Urinary bladder (tissue), 4 donors: ENCODE results near the gene CCNL1. TPM values are rescaled to one million over a fixed set of nuclear protein-coding genes. Genes with fewer than 3 reads are reported as not detected.
"Not testable (repeated sequence)": the region's sequence is repeated elsewhere in the genome, so short reads cannot be mapped to it uniquely, and the experiment has no call there.

Source experiments
- DNase-seq: peaks from one replicate; pipeline ENCODE4 v3.0.0-alpha.2; 2015; ENCODE audit errors: extremely low spot score
- H3K27ac ChIP-seq: one replicate; pipeline ENCODE4 v1.5.1; 2013; ENCODE audit warnings: low read depth, mild to moderate bottlenecking, moderate library complexity
- H3K36me3 ChIP-seq: one replicate; pipeline ENCODE4 v1.6.1; 2013; ENCODE audit warnings: mild to moderate bottlenecking, moderate library complexity; ENCODE audit not compliant: insufficient read depth
- H3K4me1 ChIP-seq: one replicate; pipeline ENCODE4 v1.6.1; 2013; ENCODE audit warnings: mild to moderate bottlenecking, moderate library complexity; ENCODE audit not compliant: insufficient read depth
- H3K4me3 ChIP-seq: one replicate; pipeline ENCODE4 v1.5.1; 2013; ENCODE audit warnings: low read depth, low read length
- WGBS: extraction: QIAGEN DNeasy Blood & Tissue Kit; methylation state at CpG from one replicate; pipeline ENCODE4 v1.1.7; 2013; 5-methylcytosine and 5-hydroxymethylcytosine counted together
- polyA plus RNA-seq: library from polyadenylated mRNA; stranded (reverse); fragments of 200-250 nt; gene quantifications from one replicate; pipeline ENCODE4 v1.2.3, GENCODE V29; 2013
- total RNA-seq: library from RNA; depleted of rRNA; stranded (reverse); fragments of >200 nt; gene quantifications from one replicate; pipeline ENCODE4 v1.2.3, GENCODE V29; 2014
- donor health status: healthy with polysubstance abuse.
- donor health status: healthy.

The CCNL1 gene
- total and polyA plus RNA-seq, 2 donors, result 68.1 to 214 TPM

DNA sequence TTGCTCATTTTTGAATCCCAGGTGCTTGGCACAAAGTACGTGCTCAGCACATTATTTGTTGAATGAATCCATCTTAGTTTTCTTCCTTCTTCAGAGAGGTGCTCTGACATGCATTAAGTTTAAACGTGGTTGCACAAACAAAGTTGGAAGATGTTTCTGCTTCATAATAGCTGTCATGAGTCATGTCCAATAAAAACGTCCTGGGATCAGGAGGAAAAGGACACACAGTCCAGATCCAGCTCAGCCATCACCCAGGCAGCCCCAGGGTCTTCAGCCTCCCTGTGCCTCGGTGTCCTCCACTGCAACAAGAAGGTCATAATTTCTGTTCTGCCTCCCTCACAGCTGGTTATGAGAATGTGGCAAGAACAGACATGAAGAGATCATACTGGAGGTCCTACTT is 55.4 kb downstream of the CCNL1 start:
- Histone ChIP-seq H3K27ac (no peak overlapping the region), H3K4me3 (no peak overlapping the region), H3K4me1 (peaks cover 3% of the 10 kb centered on the region), H3K36me3 (no peaks in the 10 kb centered on the region)
- 30% methylated on average over 4 of the region's 4 CpGs for WGBS
- DNase-seq, result no peak

DNA sequence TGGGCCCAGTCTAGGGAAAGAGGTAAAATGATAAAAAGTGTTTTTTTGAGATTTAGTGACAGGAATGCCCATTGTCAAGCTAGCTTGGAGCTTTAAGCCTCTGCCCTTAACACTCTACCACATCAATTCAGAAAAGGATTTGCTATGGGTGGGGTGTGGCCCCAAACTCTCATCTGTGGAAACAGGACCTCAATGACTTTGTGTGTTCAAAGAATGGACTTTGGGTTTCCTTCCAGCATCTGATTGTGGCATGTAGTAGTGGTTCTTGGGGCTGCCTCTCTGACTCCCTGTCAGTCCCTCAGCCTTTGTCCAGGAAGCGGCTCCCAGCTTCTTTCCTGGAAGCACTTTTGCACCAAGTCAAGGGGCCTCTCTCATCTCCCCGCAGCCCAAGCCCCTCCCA is 56.1 kb downstream of the CCNL1 start:
- no peak overlapping the region for H3K4me3 ChIP-seq
- H3K4me1 ChIP-seq, result peaks cover 3% of the 10 kb centered on the region
- DNase-seq, result no peak
- WGBS, result 63% methylated on average over 2 of the region's 2 CpGs
- peak overlapping the region; percentile 14 for H3K27ac ChIP-seq
- H3K36me3 ChIP-seq, result no peaks in the 10 kb centered on the region

DNA sequence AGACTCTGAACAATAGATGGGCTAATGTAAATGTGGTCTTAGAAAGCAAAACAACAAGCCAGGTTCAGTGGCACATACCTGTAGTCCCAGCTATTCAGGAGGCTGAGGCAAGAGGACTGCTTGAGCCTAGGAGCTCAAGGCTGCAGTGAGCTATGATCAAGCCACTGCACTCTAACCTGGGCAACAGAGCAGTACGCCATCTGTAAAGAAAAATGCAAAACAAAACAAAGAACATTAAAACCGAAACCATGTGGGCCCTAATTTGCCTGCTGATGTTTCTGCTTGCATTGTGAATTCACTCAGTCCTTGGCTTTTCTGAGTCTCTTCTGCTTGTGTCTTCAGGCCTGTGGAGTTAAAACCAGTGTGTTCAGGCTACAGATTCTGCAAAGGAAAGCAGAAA is 56.7 kb downstream of the CCNL1 start:
- DNase-seq, result no peak
- Histone ChIP-seq H3K36me3 (no peaks in the 10 kb centered on the region), H3K4me3 (no peak overlapping the region), H3K27ac (no peak overlapping the region), H3K4me1 (peaks cover 3% of the 10 kb centered on the region)
- 67% methylated on average over 2 of the region's 2 CpGs for WGBS

DNA sequence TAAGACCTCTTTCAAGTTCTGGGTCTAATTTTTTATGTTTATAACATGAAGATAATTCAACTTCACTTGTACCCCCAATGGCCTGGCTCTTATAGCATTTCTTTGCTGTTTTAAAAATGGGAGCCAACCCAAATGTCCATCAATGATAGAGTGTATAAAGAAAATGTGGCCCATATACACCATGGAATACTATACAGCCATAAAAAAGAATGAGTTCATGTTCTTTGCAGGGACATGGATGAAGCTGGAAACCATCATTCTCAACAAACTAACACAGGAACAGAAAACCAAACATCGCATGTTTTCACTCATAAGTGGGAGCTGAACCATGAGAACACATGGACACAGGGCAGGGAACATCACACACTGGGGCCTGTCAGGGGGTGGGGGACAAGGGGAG is 57.4 kb downstream of the CCNL1 start:
- H3K36me3 ChIP-seq, H3K4me3 ChIP-seq, H3K27ac ChIP-seq, DNase-seq, H3K4me1 ChIP-seq: not testable (repeated sequence)
- 98% methylated on average over 1 of the region's 1 CpG for WGBS

DNA sequence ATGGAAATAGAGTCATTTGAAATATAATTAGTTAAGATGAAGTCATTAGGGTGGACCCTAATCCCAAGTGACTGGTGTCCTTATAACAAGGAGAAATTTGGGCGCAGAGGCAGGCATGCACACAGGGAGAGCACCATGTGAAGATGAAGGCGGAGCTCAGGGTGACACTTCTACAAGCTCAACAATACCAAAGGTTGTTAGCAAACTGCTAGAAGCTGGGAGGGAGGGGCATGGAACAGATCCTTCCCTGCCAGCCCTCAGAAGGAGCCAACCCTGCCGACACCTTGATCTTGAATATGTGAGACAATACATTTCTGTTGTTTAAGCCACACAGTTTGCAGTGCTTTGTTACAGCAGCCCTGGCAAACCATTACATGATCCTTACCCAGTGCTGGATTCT is 57.8 kb downstream of the CCNL1 start:
- Histone ChIP-seq H3K36me3 (no peaks in the 10 kb centered on the region), H3K4me1 (peaks cover 3% of the 10 kb centered on the region), H3K4me3 (no peak overlapping the region), H3K27ac (no peak overlapping the region)
- DNase-seq, result no peak
- WGBS, result 95% methylated on average over 3 of the region's 3 CpGs

DNA sequence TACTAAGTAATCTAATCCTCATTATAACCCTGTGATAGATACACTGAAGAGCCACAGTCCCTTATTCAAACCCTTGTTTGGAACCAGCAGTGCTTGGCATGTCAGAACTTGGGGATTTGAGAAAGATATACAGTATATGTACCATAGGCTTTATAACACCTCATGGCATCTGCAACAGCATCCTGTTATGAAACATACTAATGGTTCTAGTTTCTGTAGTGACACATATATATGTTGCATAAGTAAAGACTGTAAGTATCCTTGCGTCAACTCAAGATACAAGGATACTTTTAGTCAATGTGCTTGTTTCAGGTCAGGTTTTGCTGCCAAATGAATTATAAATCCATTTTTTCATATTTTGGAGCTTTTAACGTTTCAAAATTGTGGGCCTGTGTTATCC is 58.5 kb downstream of the CCNL1 start:
- peaks cover 3% of the 10 kb centered on the region for H3K4me1 ChIP-seq
- H3K36me3 ChIP-seq, result no peaks in the 10 kb centered on the region
- H3K27ac ChIP-seq, result no peak overlapping the region
- H3K4me3 ChIP-seq, result no peak overlapping the region
- WGBS, result 88% methylated on average over 2 of the region's 2 CpGs
- DNase-seq, result no peak

DNA sequence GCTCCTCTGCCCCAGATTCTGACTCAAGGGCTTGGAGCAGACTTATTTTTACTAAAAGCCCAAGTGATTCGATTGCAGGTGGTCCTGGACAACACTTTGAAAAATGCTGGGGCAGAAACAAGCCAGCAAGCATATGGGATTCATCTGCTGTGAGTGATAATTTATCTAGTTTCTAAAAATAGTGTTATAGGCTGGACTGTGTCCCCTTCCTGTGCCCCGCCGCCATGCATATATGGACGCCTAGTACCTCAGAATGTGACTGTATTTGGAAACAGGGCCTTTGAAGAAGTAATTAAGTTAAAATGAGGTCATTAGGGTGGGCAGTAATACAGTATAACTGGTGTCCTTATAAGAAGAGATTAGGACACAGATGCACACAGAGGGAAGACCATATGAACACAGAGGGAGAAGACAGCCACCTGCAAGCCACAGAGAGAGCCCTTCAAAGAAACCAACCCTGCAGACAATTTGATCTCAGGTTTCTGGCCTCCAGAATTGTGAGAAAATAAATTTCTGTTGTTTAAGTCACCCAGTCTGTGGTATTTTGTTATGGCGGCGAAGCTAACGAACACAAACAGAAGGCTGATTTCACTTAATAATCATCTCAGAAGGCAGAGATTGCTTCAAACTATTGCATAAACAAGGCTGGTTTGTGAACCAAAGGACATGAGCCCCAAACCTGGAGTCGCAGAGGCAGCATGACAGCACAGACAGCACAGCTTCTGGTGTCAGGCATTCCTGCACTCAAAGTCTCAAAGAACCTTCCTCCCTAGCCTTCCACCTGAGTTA is 59.1 kb downstream of the CCNL1 start:
- Histone ChIP-seq H3K4me3 (no peak overlapping the region), H3K4me1 (peaks cover 3% of the 10 kb centered on the region), H3K27ac (peak overlapping the region; percentile 29), H3K36me3 (no peaks in the 10 kb centered on the region)
- DNase-seq, result no peak
- WGBS, result 51% methylated on average over 8 of the region's 8 CpGs

DNA sequence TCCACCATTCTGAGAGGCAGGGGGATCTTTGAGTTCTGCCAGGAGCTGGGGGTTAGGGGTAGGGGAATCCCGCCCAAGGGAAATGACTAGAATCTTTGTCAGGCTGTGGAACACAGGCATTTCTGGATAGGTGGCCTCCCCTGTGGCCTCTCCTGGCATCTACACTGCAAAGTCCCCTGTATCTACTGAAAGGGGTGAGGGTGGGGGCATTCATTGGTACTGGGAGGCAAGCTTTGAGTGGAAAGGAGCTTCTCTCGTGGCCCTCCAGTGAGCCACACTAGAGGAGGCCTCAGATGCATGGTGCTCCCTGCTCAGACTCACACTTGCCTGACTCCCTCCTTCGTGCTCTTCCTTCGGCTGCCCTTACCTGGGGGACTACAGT is 59.9 kb downstream of the CCNL1 start:
- Histone ChIP-seq H3K4me3 (no peak overlapping the region), H3K4me1 (peaks cover 3% of the 10 kb centered on the region), H3K36me3 (no peaks in the 10 kb centered on the region), H3K27ac (peak overlapping the region; percentile 38)
- DNase-seq, result no peak
- 88% methylated on average over 4 of the region's 4 CpGs for WGBS

DNA sequence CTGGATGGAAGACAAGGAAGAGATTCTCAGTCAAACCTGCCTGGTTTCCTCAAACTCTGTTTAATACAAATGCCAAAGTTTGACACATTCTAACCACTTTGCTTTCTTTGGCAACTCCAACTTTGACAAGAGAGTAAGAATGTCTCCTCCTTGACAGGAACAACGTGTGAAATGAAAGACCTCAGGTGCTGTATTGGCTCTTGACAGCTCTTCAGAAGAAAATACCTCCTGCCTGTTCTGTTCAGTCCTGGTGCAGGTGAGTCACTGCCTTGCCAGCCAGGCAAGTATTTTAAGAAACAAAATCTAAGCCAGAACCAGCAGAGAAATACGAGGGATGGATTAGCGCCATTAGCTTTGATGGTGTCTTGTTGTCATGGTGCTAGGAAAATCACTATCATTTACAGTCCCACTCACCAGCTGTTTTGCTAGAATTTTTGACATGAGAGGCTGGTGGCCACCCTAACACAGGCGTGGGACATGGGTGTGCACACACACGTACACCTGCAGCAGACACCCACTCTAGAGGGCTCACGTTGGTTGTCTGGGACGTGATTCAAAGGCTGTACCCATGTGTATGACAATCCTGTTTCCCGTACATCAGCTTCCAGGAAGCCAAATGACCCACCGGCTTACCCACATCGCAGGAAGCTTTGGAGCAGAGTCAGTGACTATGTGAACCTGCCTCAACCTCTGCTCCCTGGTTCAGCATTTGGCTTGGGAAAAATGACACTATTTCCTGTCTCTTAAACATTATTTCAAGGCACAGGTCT is 60.4 kb downstream of the CCNL1 start:
- Histone ChIP-seq H3K4me1 (peaks cover 3% of the 10 kb centered on the region), H3K4me3 (no peak overlapping the region), H3K36me3 (no peaks in the 10 kb centered on the region), H3K27ac (peak overlapping the region; percentile 38)
- DNase-seq, result no peak
- WGBS, result 69% methylated on average over 10 of the region's 10 CpGs

DNA sequence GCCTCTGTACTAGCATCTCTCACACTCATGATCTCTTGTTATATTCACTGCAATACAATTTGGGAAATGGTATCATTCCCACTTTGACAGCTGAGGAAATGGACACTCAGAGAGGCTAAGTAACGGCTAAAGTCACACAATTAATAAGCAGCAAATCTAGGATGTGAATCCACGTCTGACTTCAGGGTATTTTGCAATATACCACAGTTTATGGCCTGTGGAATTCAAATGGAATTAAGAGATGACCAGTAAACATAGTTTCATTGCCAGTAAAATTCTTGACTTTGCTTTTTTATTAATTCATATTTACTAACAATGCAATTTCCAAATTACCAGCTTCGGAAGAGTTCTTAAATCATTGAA is 61.1 kb downstream of the CCNL1 start:
- H3K4me1 ChIP-seq, result peaks cover 1% of the 10 kb centered on the region
- no peaks in the 10 kb centered on the region for H3K36me3 ChIP-seq
- no peak for DNase-seq
- no peak overlapping the region for H3K27ac ChIP-seq
- WGBS, result 49% methylated on average over 3 of the region's 3 CpGs
- no peak overlapping the region for H3K4me3 ChIP-seq

DNA sequence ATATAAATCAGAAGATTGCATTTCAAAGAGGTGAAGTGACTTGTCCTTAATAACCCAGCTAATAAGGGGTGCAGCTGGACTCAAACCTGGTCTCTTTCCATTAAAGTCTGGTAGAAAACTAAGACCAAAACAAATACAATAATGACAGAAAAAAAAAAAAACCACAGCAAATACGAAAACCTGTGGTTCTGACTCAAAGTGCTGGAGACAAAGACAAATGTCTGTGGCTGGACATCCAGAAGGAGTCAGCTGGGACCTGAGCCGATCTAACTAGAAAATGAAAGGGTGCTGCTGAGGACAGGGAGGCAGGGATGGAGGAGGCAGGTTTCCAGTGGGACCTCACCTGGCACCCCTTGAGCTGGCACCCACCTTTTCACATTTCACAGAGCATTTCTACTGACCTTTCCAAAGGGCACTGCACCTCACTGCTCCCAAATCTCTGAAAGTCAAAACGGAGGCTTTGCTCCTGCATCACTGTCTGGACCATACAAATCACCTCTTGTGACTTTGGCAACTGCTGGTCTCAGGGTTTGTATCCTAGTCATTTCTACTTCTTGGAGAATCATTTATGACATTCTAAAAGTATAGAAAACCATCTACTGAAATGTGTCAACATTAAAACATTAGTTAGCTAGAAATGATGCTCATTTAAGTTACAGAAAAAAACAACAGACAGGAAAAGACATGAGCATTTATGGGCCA is 61.7 kb downstream of the CCNL1 start:
- H3K4me1 ChIP-seq, result no peaks in the 10 kb centered on the region
- DNase-seq, result no peak
- 58% methylated on average over 3 of the region's 3 CpGs for WGBS
- H3K4me3 ChIP-seq, result no peak overlapping the region
- H3K36me3 ChIP-seq, result no peaks in the 10 kb centered on the region
- no peak overlapping the region for H3K27ac ChIP-seq
